Adrenal gland (tissue), 12 donors: ENCODE results near the gene TMEM170A. TPM values are rescaled to one million over a fixed set of nuclear protein-coding genes. Genes with fewer than 3 reads are reported as not detected.

ENCODE experiments used
- DNase-seq, 7 donors: peaks; one replicate each; pipeline ENCODE4 v3.0.0-alpha.2; 2019 to 2020
- H3K27ac ChIP-seq, 5 donors: fragments of 200-600 bp; sonication (generic) in 4 of 5; 1 replicate in 3 of 5; 2 replicates in 2 of 5; pipeline versions ENCODE4 v1.5.1 to v1.8.0; 2016 to 2020; ENCODE audit warnings: mild to moderate bottlenecking in 1 of 5
- H3K27me3 ChIP-seq: fragments of 200-600 bp; 2 replicates; pipeline ENCODE4 v1.8.0; 2021
- H3K36me3 ChIP-seq, 2 donors: fragments of 200-600 bp; replicated peaks in 1 of 2; 1 replicate in 1 of 2; 2 replicates in 1 of 2; pipeline versions ENCODE4 v1.5.1 to v1.8.0; 2018 to 2022
- H3K4me1 ChIP-seq, 2 donors: fragments of 200-600 bp; replicated peaks in 1 of 2; 1 replicate in 1 of 2; 2 replicates in 1 of 2; pipeline versions ENCODE4 v1.5.1 to v1.8.0; 2018 to 2021
- H3K4me3 ChIP-seq, 4 donors: fragments of 200-600 bp; sonication (generic) in 3 of 4; one replicate each; pipeline ENCODE4 v1.5.1; 2016 to 2018
- H3K9me3 ChIP-seq, 3 donors: fragments of 200-600 bp; sonication (generic) in 1 of 3; replicated peaks in 1 of 3; 1 replicate in 2 of 3; 2 replicates in 1 of 3; pipeline versions ENCODE4 v1.5.1 to v1.8.0; 2016 to 2021
- POLR2A ChIP-seq, 2 donors: fragments of 450-650 bp; IDR thresholded peaks; one replicate each; pipeline ENCODE4 v1.6.1; 2017; ENCODE audit warnings: antibody characterized with exemption in 2 of 2, mild to moderate bottlenecking in 2 of 2, moderate library complexity in 1 of 2
- WGBS, 4 donors: extraction: QIAGEN DNeasy Blood & Tissue Kit in 2 of 4; methylation state at CpG; one replicate each; pipeline versions ENCODE4 v1.1.5 to v1.1.7; 2013 to 2017; 5-methylcytosine and 5-hydroxymethylcytosine counted together
- intact Hi-C, 2 donors: fragments of 100-400 bp; cut with DNase I; formaldehyde crosslinking; loops; one replicate each; pipeline versions ENCODE4 v1.14.1 to v1.15.0; 2022 to 2023
- polyA plus RNA-seq, 3 donors: library from polyadenylated mRNA; stranded (reverse); fragments of 200-250 nt in 2 of 3; fragments of 350-450 nt in 1 of 3; fragmentation: Illumina TruSeq in 1 of 3; extraction: RNeasy Lipid Tissue Mini Kit (QIAGEN cat#74804) in 1 of 3; gene quantifications; one replicate each; pipeline ENCODE4 v1.2.3, GENCODE V29; 2013 to 2014
- total RNA-seq, 9 donors: library from RNA; depleted of rRNA in 4 of 9; stranded (reverse); fragments of >200 nt in 4 of 9; fragments of 120-200 nt in 1 of 9; fragmentation: NEBNext Ultra II Directional in 1 of 9; extraction: Animal tissue kit (Norgen Biotek cat#: 25700) in 1 of 9; gene quantifications; one replicate each; pipeline versions ENCODE4 v1.1.0 to v1.2.4, GENCODE V29; 2013 to 2023
- TF ChIP-seq, protein P1 (sequence below), 6 experiments: fragments of 450-650 bp in 4 of 6; fragments of 200-600 bp in 2 of 6; sonication (generic) in 1 of 6; IDR thresholded peaks; 1 replicate in 5 of 6; 2 replicates in 1 of 6; pipeline versions ENCODE4 v1.5.1 to v1.8.0; 2016 to 2021; ENCODE audit warnings: antibody characterized with exemption in 6 of 6, mild to moderate bottlenecking in 2 of 6, moderate library complexity in 1 of 6
- donor health status: healthy with polysubstance abuse.
- donor health status: Bipolar disorder and iron deficiency.
- donor health status: DM: yes; HTN: yes; CAD: no.
- donor health status: DM: no; HTN: no; CAD: no.
- donor health status: DM: no; HTN: no; CAD: no.
- donor health status: DM: yes; HTN: yes; CAD: no.

TMEM170A gene
- total and polyA plus RNA-seq, 12 donors: 5.4 to 40.7 (median 22.4) TPM

DNA sequence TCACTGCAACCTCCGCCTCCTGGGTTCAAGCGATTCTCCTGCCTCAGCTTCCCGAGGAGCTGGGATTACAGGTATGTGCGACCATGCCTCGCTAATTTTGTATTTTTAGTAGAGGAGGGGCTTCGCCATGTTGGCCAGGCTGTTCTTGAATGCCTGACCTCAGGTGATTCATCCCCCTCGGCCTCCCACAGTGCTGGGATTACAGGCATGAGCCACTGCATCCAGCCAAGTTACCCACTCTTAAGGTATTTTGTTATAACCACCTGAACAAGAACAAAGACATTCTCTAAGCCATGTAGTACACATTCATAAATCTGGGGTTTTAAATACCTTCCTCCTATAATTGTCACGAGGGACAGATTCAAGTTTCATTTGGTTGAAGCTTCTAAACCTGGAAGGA is 12.3 kb upstream of the TMEM170A start:
- no peaks in the 10 kb centered on the region for H3K36me3 ChIP-seq
- no peaks in the 10 kb centered on the region for H3K9me3 ChIP-seq
- no peak overlapping the region for H3K27ac ChIP-seq
- intact Hi-C loops: loop anchor here (5.0 to 10.0 kb wide), 3 partner anchors 35 to 288 kb away; partner anchors contain the start of gene ADAT1 (in 1 of the 2)
- WGBS, 4 donors: 88 to 93% (median 89%) methylated on average over 8 of the region's 8 CpGs
- no peak for TF ChIP-seq POLR2A (IDR thresholded peaks at IDR 0.05)
- TF ChIP-seq, protein P1, sequence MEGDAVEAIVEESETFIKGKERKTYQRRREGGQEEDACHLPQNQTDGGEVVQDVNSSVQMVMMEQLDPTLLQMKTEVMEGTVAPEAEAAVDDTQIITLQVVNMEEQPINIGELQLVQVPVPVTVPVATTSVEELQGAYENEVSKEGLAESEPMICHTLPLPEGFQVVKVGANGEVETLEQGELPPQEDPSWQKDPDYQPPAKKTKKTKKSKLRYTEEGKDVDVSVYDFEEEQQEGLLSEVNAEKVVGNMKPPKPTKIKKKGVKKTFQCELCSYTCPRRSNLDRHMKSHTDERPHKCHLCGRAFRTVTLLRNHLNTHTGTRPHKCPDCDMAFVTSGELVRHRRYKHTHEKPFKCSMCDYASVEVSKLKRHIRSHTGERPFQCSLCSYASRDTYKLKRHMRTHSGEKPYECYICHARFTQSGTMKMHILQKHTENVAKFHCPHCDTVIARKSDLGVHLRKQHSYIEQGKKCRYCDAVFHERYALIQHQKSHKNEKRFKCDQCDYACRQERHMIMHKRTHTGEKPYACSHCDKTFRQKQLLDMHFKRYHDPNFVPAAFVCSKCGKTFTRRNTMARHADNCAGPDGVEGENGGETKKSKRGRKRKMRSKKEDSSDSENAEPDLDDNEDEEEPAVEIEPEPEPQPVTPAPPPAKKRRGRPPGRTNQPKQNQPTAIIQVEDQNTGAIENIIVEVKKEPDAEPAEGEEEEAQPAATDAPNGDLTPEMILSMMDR (IDR thresholded peaks at IDR 0.05): no peak
- H3K4me3 ChIP-seq: no peak overlapping the region
- peaks cover 0 to 10% of the 10 kb centered on the region in 2 donors for H3K4me1 ChIP-seq
- DNase-seq: no peak
- no peaks in the 10 kb centered on the region for H3K27me3 ChIP-seq

DNA sequence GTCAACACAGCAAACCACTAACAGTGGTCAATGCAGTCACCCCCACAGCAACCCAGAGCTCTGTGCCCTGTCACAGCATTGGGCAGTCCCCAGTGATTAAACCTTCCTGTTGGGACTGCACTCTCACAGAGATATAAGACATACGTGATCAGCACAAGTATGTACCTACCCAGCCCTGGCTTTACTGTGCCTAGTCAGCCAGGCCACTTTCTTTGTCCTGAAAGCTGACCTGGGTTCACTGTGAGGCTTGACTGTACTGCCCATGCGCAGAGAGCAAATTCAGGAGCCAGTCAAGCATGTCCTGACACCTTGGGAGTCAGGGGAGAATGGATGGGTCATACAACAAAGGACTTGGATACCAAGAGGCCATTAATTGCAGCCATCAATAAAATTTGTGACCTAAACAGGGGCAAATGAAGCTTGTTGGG is 10.9 kb upstream of the TMEM170A start:
- Histone ChIP-seq H3K9me3 (no peaks in the 10 kb centered on the region), H3K4me3 (no peak overlapping the region), H3K4me1 (peaks cover 0 to 10% of the 10 kb centered on the region in 2 donors), H3K36me3 (no peaks in the 10 kb centered on the region), H3K27ac (no peak overlapping the region), H3K27me3 (no peaks in the 10 kb centered on the region)
- intact Hi-C loops: loop anchor here (5.0 to 10.0 kb wide), 3 partner anchors 37 to 289 kb away; partner anchors contain the start of gene ADAT1 (in 1 of the 2)
- DNase-seq: no peak
- 80 to 100% (median 95%) methylated on average over 1 to 2 of the region's 2 CpGs for WGBS, 4 donors
- TF ChIP-seq, protein P1 (IDR thresholded peaks at IDR 0.05): no peak
- no peak for TF ChIP-seq POLR2A (IDR thresholded peaks at IDR 0.05)

DNA sequence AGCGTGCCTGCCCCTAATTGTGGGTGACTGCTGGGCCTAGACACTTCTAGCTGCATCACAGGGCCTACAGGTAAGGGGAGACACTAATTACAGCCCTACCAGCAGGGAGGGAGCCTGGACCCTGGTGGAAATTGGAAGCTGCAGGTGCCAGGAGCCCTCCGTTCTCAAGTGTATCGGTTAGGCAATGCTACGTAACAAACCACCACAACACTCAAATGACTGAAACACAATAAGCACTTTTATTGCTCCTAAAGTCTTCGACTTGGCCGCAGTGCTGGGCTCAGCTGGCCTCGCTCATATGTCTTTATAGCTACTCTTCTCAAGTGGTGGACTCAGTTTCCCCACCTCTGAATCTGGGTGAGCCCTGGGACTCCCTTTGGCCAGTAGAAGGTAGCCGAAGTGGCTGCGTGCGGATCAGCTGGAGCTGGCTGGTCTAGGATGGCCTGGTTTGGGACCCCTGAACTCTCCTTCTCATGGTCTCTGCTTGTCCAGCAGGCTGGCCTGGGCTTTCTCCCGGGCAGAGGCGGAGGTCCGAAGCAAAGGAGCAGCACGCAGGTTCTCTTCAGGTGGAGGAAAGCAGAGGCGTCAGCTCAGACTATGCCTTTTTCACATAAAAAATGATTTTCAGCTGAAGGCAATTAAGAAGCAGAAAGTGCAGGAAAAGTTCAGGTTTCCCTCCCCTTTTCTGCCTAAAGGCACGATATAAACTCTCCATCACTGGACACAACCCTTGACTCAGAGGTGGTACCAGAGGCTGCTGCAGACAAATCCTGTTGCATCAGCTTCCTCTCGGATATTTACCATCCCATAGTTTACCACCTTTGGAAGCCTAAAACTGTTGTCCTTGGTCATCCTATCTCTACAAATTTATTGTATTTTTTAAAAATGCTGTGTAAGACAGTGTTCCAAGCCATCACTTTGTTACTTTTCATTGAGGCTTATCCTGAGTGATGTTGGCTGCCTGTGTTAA is 8.7 kb upstream of the TMEM170A start:
- Histone ChIP-seq H3K9me3 (no peaks in the 10 kb centered on the region), H3K4me1 (peaks cover 0 to 7% of the 10 kb centered on the region in 2 donors), H3K27me3 (no peaks in the 10 kb centered on the region), H3K36me3 (no peaks in the 10 kb centered on the region), H3K4me3 (no peak overlapping the region), H3K27ac (no peak overlapping the region)
- intact Hi-C loops: loop anchor here (5.0 to 10.0 kb wide), 3 partner anchors 44 to 292 kb away; partner anchors contain the start of gene ADAT1 (in 1 of the 2)
- WGBS, 4 donors: 91 to 96% (median 96%) methylated on average over 15 to 17 of the region's 17 CpGs
- DNase-seq: no peak
- no peak for TF ChIP-seq POLR2A (IDR thresholded peaks at IDR 0.05)
- TF ChIP-seq, protein P1 (IDR thresholded peaks at IDR 0.05): no peak
